Measurements from ENCODE around the gene MEX3C. TPM values are rescaled to one million over a fixed set of nuclear protein-coding genes. Genes with fewer than 3 reads are reported as not detected.

Gene MEX3C
- total RNA-seq, 1 donor = 107 TPM

GRCh38 chr18:51170664-51171063, 26.8 kb downstream of the MEX3C start:
- no peaks in the 10 kb centered on the region for H3K9me3 ChIP-seq (ENCODE audit: low read depth, low read length)
- H3K4me3 ChIP-seq (ENCODE audit: low read length) = no peak overlapping the region
- H3K27me3 ChIP-seq (ENCODE audit: insufficient read depth, low read length) = no peaks in the 10 kb centered on the region
- H3K4me1 ChIP-seq (ENCODE audit: insufficient read depth, low read length) = peaks cover 3% of the 10 kb centered on the region

DNA sequence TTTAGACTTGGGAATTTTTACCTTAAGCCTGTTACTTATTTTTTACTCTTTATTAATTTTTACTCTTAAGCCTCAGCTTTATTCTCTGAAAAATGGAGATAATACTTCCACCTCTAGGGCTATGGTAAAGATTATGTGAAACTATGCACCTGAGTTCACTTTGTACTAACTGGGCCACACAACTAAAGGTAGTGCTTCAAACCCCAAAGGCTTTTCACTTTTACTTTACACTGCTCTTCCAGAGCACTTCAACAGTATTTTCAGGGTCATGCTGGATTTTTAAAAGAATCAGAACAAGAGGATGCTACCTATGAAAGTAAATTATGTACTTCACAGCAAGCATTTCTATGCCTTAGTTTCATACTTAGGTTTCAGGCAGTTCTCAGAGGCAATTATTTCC, 27.8 kb downstream of the MEX3C start:
- Histone ChIP-seq H3K9me3 (ENCODE audit: low read depth, low read length) (no peaks in the 10 kb centered on the region), H3K4me1 (ENCODE audit: insufficient read depth, low read length) (peaks cover 3% of the 10 kb centered on the region), H3K4me3 (ENCODE audit: low read length) (no peak overlapping the region), H3K27me3 (ENCODE audit: insufficient read depth, low read length) (no peaks in the 10 kb centered on the region)

DNA sequence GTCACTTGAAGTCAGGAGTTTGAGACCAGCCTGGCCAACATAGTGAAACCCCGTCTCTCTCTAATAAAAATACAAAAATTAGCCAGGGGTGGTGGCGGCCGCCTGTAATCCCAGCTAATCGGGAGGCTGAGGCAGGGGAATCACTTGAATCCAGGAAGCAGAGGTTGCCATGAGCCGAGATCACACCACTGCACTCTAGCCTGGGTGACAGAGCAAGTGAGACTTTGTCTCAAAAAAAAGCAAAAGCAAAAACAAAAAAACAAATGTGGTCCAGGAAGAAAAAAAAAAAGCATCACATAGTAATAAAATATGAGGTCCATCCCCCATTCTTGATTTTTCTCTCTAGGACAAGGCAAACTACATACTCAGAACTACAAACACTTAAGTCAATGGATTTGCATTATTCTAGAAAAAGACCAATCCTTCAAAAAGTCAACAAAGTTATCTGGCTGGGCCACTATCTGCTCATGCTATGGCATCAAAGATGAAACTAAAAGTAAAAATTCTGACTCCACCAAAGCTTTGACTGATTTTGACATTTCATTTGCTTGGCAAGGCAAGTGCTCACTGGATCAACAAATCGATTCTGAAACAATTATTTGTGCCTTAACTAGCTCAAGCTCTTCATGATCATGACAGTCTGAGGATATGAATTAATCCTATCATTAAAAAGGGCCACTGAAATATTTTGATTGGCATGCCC, 28.4 kb downstream of the MEX3C start:
- Histone ChIP-seq H3K27me3 (ENCODE audit: insufficient read depth, low read length) (no peaks in the 10 kb centered on the region), H3K9me3 (ENCODE audit: low read depth, low read length) (no peaks in the 10 kb centered on the region), H3K4me3 (ENCODE audit: low read length) (no peak overlapping the region), H3K4me1 (ENCODE audit: insufficient read depth, low read length) (peaks cover 3% of the 10 kb centered on the region)

- no peaks in the 10 kb centered on the region for H3K27me3 ChIP-seq (ENCODE audit: insufficient read depth, low read length)
- H3K4me3 ChIP-seq (ENCODE audit: low read length) = no peak overlapping the region
- peaks cover 6% of the 10 kb centered on the region for H3K4me1 ChIP-seq (ENCODE audit: insufficient read depth, low read length)
Measured at GRCh38 chr18:51168026-51168742, 29.3 kb downstream of the MEX3C start.

DNA sequence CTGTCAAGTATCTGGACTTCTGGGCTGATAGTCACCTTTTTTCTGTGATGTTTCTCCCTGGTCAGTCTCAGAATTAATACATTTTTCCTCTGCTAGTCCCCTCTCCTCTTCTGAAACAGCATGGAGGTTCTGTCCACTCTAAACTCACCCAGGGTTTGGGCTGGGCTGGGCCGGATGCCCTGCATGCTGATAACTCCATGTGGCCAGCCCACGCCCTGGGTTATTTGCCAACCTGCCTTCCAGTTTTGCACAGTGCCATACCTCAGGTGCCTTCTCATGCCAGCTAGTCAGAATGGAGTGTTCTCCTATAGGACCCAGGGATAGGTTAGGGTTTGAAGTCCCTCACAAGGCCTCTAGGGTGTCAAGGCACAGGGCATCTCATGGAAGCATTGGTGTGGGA, 32.2 kb downstream of the MEX3C start:
- Histone ChIP-seq H3K9me3 (ENCODE audit: low read depth, low read length) (no peaks in the 10 kb centered on the region), H3K4me3 (ENCODE audit: low read length) (no peak overlapping the region), H3K27me3 (ENCODE audit: insufficient read depth, low read length) (no peaks in the 10 kb centered on the region), H3K4me1 (ENCODE audit: insufficient read depth, low read length) (peaks cover 11% of the 10 kb centered on the region)

More at GRCh38 chr18:51168026-51168742, 29.3 kb downstream of the MEX3C start:
- no peaks in the 10 kb centered on the region for H3K9me3 ChIP-seq (ENCODE audit: low read depth, low read length)

DNA sequence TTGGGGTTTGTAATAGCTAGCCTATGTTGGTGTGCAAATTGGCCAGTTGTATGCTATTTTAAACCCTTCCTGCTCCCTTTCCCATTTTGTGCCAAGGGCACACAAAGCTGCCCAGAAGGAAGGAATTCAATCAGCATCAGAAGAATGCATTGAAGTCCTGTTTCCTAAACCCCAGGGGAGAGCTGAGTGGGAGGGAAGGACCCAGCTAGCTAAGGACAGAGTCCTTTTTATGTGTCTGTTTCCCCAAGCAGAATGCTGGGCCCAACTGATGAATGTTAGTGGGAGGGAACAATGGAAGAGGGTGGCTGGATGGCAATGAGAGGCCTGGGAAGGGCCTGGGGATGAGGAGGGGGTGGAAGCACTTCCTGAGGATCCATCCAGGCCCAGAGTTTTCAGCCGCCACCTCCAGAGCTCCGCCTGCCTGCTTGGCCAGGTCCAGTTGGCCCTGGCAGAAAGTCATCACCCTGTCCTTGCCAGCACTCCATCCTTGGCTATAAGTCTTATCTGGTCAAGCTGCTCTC, 32.7 kb downstream of the MEX3C start:
- Histone ChIP-seq H3K27me3 (ENCODE audit: insufficient read depth, low read length) (no peaks in the 10 kb centered on the region), H3K4me3 (ENCODE audit: low read length) (no peak overlapping the region), H3K4me1 (ENCODE audit: insufficient read depth, low read length) (peaks cover 11% of the 10 kb centered on the region), H3K9me3 (ENCODE audit: low read depth, low read length) (no peaks in the 10 kb centered on the region)

DNA sequence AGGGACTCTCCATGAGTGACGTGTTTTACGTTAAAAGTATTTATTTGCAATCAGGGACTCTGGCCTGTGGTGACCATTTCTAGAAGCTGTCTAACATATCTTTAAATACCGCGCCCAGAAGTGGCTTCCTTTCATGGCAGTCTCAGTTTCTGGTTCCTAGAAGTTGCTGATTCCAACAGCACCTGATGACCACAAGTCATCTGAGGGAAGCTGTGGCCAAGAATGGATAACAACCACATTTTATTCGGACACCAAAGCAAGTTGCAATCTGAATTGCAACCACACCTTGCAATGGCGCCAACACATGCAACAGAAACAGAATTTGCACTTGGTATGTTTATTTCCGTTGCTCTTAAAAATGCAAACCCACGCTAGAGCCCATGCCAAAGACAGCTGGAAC, 33.1 kb downstream of the MEX3C start:
- Histone ChIP-seq H3K4me3 (ENCODE audit: low read length) (no peak overlapping the region), H3K4me1 (ENCODE audit: insufficient read depth, low read length) (peaks cover 11% of the 10 kb centered on the region), H3K9me3 (ENCODE audit: low read depth, low read length) (no peaks in the 10 kb centered on the region), H3K27me3 (ENCODE audit: insufficient read depth, low read length) (no peaks in the 10 kb centered on the region)

DNA sequence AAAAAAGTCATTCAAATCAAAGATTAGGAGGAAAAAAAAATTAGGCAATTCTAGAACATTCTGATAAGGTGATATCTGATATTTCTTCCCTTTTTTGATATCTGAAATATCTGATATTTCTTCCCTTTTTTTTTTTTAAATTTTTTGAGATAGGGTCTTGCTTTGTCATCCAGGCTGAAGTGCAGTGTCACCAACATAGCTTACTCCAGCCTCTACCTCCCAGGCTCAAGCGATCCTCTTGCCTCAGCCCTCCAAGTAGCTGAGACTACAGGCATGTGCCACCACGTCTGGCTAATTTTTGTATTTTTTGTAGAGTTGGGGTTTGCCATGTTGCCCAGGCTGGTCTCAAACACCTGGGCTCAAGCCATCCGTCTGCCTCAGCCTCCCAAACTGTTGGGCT, 33.9 kb downstream of the MEX3C start:
- peaks cover 11% of the 10 kb centered on the region for H3K4me1 ChIP-seq (ENCODE audit: insufficient read depth, low read length)

GRCh38 chr18:51162617-51163016, 34.9 kb downstream of the MEX3C start:
- H3K4me3 ChIP-seq (ENCODE audit: low read length) = no peak overlapping the region
- no peaks in the 10 kb centered on the region for H3K27me3 ChIP-seq (ENCODE audit: insufficient read depth, low read length)
- peaks cover 11% of the 10 kb centered on the region for H3K4me1 ChIP-seq (ENCODE audit: insufficient read depth, low read length)
- no peaks in the 10 kb centered on the region for H3K9me3 ChIP-seq (ENCODE audit: low read depth, low read length)

More for the DNA sequence above, 33.9 kb downstream of the MEX3C start:
- H3K4me3 ChIP-seq (ENCODE audit: low read length) = no peak overlapping the region
- H3K9me3 ChIP-seq (ENCODE audit: low read depth, low read length) = no peaks in the 10 kb centered on the region
- H3K27me3 ChIP-seq (ENCODE audit: insufficient read depth, low read length) = no peaks in the 10 kb centered on the region

- Histone ChIP-seq H3K27me3 (ENCODE audit: insufficient read depth, low read length) (no peaks in the 10 kb centered on the region), H3K4me3 (ENCODE audit: low read length) (no peak overlapping the region), H3K4me1 (ENCODE audit: insufficient read depth, low read length) (peaks cover 11% of the 10 kb centered on the region), H3K9me3 (ENCODE audit: low read depth, low read length) (no peaks in the 10 kb centered on the region)
Measured at GRCh38 chr18:51160646-51161045, 36.8 kb downstream of the MEX3C start.

DNA sequence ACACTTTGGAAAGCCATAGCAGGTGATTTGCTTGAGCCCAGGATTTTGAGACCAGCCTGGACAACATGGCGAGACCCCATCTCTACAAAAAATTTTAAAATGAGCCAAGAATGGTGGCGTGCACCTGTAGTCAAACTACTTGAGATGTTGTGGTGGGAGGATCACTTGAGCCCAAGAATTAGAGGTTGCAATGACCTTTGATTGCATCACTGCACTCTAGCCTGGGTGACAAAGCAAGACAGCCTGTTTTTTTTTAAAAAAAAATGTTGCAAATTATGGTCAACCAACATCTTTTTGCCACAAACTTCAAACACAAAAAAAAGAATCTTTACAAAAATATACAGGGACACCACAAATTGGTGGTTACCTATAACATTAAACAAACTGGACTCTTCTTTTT, 40.3 kb downstream of the MEX3C start:
- Histone ChIP-seq H3K4me3 (ENCODE audit: low read length) (no peak overlapping the region), H3K27me3 (ENCODE audit: insufficient read depth, low read length) (no peaks in the 10 kb centered on the region), H3K9me3 (ENCODE audit: low read depth, low read length) (no peaks in the 10 kb centered on the region), H3K4me1 (ENCODE audit: insufficient read depth, low read length) (peaks cover 32% of the 10 kb centered on the region)

- Histone ChIP-seq H3K9me3 (ENCODE audit: low read depth, low read length) (no peaks in the 10 kb centered on the region), H3K4me1 (ENCODE audit: insufficient read depth, low read length) (peaks cover 41% of the 10 kb centered on the region), H3K4me3 (ENCODE audit: low read length) (no peak overlapping the region), H3K27me3 (ENCODE audit: insufficient read depth, low read length) (no peaks in the 10 kb centered on the region)
Measured at GRCh38 chr18:51154431-51155063, 42.9 kb downstream of the MEX3C start.

DNA sequence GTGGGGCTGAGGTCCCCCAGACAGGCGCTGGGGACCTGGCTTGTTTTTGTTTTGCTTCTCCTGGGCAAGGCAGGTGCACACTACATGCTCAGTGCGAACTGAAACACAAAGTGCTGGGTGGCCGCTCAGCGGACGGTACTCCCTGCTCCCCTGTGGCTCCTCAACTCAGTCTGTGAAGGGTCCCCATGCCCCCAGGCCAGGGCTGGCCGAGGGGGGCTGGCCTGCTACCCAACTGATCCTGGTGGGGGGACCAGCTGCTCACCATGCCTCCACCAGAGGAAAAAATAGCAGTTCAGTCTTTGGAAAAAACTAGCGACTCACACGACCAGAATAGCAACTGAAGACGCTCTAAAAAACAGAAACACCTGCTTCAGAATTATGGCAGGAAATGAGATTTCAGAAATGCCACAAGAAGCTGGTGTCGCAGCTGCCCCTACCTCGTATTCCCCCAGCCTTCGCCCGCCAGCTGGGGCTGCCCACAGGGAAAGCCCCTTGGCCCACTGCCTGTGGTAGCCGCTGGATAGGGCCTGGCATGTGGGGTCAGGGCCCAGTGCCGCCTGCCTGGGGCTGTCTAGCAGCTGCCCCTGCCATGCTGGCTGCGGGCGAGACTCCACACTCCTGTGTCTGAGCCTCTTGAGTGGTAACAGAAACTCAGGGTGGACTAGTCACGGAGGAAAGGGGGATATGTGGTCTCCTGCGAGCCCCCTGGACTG, 43.7 kb downstream of the MEX3C start:
- Histone ChIP-seq H3K27me3 (ENCODE audit: insufficient read depth, low read length) (no peaks in the 10 kb centered on the region), H3K4me3 (ENCODE audit: low read length) (peak overlapping the region; percentile 1), H3K4me1 (ENCODE audit: insufficient read depth, low read length) (peaks cover 41% of the 10 kb centered on the region), H3K9me3 (ENCODE audit: low read depth, low read length) (no peaks in the 10 kb centered on the region)

GRCh38 chr18:51151568-51152511, 45.6 kb downstream of the MEX3C start:
- no peak overlapping the region for H3K4me3 ChIP-seq (ENCODE audit: low read length)

More at GRCh38 chr18:51151568-51152511, 45.6 kb downstream of the MEX3C start:
- peaks cover 41% of the 10 kb centered on the region for H3K4me1 ChIP-seq (ENCODE audit: insufficient read depth, low read length)
- no peaks in the 10 kb centered on the region for H3K9me3 ChIP-seq (ENCODE audit: low read depth, low read length)
- H3K27me3 ChIP-seq (ENCODE audit: insufficient read depth, low read length) = no peaks in the 10 kb centered on the region

Measured in mononuclear cell (primary cell).